NCI-H2029 treated with DMSO at 0.1 percent for 48 hours (cell line): Measurements from ENCODE around the gene CLSTN2.

Source experiments
- DNase-seq: peaks from one replicate; lab custom pipeline; 2025; lab: John Stamatoyannopoulos, UW

CLSTN2 gene

GRCh38 chr3:140501770-140502364 is 566.9 kb downstream of the CLSTN2 start:
- DNase-seq: no peak

DNA sequence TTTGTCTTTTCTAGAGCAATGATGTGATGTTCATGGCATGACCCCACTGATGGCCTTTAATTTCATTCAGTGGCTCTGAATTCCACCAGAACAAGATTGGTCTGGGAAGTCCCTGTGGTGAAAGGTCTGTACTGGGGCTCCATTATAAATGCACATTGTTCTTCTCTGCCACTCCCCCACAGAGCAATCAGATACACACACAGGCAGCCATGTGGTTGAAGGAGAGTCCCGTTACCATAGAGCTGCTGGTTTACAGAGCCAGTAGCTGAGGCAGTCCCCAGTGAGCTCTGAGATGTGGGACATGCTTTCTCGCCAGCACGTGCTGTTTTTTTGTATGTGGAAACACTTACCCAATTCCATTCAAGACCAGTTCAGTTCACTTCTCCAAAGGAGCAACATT is 570.2 kb downstream of the CLSTN2 start:
- peak; percentile 8 for DNase-seq

- DNase-seq: no peak
Measured at GRCh38 chr3:140505876-140506275, 570.9 kb downstream of the CLSTN2 start.

DNA sequence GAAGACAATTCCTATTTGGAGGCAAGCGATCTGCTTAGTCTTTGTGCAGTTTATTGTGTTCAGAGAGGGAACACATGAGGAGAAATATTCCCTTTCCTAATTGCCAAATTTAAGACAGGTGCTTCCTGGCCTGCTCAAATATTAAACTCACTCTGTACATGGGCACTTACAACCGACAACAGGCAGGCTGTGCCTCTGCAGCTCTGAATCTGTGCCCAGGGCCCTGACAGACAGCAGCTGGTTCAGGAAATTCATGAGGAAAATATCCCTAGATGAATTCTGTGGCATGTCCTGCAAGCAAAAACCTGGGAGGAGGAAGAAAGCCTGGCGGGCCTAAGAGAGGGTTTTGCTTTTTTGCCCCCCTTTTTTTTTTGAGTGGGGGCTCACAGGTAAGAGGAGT is 573.6 kb downstream of the CLSTN2 start:
- DNase-seq: no peak

DNA sequence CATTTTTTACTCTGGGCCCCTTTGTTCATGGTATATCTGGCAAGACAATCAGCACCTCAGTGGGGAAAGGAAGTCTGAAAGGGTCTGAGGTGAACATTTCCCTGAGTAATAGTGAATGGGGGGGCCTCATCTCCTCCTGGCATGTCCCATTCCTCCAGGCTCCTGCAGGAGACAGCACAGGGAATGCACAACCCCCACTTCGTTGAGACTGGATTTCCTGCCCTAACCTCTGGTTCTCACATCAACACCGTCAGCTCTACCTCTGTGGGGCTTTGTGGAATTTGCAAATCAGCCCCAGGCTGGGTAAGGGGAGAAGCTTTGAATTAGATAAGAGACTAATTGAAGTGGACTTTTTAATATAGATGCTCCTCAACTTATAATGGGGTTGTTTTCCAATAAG is 574.5 kb downstream of the CLSTN2 start:
- DNase-seq: no peak

DNA sequence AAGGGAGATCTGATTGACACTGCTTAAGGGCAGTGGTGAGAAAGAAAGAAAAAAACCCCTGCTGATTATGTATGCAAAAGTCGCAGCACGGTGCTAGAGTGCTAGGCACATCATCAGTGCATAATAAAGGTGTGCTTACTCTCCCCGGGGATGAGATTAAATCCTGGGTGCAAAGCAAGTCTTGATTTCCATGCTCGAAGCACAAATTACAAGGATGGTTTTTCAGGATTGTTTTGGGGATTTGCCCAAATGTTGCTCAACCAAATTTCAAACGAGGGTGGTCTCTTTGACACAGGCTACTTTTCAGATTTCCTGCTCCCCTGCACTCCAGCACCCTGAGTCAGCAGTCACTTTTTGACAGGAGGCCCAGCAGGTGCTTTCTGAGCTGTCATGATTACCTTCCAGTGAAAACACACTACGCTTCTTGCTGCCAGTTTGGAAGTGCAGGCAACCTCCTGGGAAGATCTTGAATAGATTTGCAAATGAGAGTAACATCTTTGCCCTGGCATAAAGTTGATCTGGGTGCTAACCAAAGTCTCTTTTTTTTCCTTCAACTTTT is 575.4 kb downstream of the CLSTN2 start:
- no peak for DNase-seq

GRCh38 chr3:140521751-140522445 is 586.9 kb downstream of the CLSTN2 start:
- DNase-seq: no peak

DNA sequence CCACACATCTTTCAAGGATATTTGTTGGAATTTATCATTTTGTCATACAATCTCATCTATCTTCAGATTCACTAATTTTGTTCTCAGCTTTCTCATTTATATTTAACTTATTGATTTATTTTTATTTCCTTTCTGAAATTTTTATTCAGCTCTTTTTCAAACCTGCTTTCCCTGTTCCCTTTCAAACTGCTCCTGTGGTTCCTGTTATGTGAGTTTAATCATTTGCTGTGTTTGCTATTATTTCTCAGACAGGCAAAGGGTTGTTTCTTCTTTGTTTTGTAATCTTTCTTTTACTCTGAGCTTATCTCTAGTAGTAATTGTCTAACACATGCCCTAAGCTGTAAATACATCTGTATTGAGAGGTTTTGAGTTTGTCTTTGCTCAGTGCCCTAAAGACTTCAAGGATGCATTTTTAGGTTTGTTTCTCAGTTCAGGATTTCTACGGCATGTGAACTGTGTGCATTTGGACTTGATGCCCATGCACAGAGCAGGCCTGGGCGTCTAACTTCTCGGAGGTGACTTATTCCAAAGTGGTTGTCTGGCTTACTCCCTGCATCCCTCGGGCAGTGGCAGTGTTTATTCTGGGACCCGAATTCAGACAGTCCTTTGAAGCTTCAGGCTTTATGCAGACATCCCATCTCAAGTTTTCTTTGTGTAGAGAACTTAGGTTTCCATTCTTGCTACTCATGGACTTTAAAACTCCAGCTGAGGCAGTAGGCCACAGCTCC is 587.8 kb downstream of the CLSTN2 start:
- DNase-seq: no peak

DNA sequence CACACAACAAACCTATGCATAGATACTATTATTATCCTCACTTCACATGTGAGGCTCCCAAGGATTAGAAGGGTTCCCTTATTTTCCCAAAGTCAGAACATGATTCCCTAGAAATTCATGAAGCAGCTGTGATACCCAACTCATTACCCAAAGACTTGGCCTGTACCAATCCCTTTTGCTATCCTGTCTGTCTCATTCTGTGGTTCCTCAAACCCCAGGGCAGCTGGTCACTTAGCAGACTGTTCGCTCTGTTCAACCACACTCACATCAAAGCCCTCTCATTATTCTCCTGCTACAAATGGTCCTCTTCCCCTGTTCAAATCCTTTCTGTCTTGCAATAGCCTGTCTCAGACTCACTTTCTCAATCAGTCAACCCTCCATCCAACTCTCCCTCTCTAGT is 588.6 kb downstream of the CLSTN2 start:
- no peak for DNase-seq

DNA sequence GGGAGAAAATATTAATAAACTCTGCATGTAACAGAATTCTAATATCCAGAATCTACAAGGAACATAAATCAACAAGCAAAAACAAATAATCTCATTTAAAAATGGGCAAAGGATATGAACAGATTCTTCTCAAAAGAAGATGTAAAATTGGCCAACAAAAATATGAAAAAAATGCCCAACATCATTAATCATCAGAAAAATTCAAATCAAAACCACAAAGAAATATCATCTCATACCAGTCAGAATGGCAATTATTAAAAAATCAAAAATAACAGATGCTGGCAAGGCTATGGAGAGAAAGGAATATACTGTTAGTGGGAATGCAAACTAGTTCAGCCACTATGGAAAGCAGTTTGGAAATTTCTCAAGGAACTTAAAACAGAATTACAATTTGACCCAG is 592.2 kb downstream of the CLSTN2 start:
- no peak for DNase-seq

DNA sequence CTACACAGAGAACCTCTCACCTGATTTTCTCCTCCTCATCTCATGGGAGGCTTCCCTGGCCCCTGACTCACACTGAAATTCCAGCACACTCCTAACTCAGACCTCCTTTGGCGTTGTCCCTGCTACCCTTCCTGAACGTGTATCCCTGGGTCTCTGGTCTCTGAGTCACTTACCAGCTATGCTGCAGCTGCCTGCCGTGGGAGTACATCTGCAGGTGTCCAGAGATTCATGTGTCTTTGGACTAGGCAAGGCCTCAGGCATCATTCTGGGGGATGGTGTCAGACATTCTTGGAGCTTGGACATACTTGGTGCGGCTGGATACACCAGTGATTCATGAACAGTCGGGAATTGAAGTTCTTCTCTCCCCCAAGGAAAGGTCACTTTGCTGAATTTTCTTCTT is 594.1 kb downstream of the CLSTN2 start:
- no peak for DNase-seq

- DNase-seq: no peak
Measured at GRCh38 chr3:140529558-140529957, 594.6 kb downstream of the CLSTN2 start.

- DNase-seq: no peak
Measured at GRCh38 chr3:140530131-140530530, 595.1 kb downstream of the CLSTN2 start.

- DNase-seq: no peak
Measured at GRCh38 chr3:140530603-140531002, 595.6 kb downstream of the CLSTN2 start.

DNA sequence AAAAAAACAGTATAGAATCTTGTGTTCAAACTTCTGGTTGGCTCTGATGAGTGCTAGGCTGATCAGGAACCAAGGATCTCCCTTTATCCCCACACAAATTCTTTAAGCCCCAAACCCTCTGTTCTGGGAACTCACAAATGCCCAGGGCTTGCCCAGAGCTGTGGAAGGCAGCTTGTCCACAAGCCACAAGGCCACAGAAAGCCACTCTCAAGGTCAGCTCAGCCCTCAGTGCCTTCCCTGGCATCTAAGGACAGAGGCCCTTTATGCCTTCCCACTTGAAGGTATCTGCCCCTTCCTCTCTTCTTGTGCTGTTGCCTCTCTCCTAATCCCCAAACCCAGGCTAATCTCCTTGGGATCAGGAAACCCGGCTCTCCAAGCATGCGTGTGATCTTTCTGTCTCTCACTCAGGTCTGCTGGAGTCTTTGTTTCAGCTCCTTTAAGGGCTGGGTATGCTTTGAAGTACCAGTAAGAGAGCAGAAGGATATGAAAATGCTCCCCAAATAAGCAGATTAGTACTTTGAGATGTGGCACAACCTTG is 597.9 kb downstream of the CLSTN2 start:
- DNase-seq: no peak

DNA sequence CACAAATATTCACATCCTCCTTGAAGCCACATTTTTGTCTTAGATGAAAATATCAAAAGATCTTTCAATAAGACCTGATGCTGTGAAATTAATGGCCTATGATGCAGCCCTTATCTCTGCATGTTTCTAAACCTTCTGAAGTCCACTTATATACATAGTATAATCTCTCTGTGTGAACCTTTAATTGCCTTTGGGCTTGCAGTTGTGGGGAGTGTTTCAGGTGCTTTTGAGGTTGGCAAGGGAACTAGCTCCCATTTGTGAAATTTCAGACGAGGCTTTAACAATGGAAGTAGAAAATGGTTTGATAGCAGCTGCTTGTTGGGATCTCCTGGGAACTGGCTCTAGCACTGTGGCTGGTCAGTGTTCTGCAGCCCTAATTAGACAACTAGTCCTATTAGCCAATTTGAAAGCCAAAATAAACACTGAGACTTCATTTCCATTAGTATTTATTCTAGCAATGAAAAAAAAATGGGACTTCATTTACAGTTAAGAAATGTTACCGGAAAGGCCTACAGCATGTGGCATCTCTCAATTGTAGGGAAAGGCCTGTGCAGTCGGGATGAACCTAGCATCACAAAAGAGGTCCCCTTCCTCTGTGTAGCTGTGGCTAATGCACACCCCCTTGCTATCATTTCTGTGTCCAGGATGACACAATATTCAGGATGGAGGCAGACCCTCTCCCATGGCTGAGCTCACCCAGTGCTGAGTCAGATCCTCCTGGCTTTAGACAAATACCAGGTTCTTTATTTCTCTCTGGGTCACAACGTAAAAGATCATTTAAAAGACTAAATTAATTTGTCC is 602.1 kb downstream of the CLSTN2 start:
- no peak for DNase-seq

- DNase-seq: no peak
Measured at GRCh38 chr3:140537727-140538082, 602.7 kb downstream of the CLSTN2 start.

GRCh38 chr3:140540262-140540661 is 605.3 kb downstream of the CLSTN2 start:
- DNase-seq: no peak

DNA sequence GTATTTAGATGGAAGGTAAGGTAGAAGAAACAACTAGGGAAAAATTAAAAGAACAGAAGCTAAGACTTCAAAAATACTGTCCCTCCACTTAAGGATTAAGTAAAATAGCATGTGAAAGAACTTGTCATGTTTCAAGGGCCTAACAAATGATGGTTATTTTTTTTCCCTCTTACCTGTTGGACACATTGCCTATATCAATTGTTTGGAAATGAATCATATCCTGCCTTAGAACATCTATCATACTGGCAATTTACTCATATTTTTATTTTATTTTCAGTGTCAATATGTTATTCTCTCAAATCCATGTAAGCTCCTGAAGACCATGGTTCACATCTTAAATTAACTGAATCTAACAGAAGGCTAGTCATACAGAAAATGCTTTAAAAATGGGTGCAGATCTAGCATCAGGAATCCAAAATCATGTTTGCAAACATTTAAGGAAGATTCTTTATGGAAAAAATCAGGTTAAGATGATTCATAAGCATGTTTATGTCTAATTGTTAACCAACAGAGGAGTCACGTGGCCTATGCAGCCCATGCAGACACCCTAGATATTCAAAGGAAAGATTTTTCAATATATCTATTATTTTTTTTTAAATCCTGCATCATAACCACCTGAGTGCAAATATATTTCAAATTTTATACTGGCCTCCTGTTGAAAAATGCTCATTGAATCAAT is 607.1 kb downstream of the CLSTN2 start:
- DNase-seq: no peak

DNA sequence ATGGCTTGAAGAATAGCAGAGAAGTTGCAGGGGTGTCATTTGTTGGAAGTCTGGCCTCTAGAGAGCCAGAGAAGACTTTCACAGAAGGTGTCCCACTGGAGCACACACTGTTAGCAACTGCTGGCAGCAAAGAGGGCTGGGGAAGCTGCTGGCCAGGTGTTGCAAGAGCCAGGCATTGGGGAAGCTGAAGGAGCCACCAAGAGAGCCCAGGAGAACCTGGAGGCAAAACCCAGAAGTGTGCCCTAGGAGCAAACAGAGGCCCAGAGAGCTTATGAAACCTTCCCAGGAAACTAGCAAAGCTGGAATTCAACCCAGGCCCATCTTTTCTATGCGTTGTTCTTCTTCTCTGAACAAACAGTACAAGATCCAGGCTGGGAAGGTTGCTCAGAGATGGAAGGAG is 610.2 kb downstream of the CLSTN2 start:
- no peak for DNase-seq

DNA sequence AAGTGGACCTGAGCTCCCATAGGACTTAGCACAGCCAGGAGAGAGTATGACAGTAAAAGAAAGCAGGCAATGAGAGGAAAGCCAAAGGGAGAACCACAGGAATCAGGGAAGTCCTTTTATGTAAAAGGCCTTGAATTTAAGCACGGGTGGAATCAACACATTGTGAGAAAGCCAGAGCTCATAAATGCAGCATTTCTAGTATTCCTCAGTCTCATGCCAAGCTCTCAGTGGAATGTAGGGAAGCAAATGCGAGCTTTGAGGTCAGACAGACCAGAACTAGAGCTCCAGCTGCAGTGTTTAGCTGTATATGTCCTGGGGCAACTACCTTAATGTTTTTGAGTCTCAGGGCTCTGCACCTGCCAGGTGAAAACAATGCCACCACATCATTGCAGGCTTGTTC is 610.8 kb downstream of the CLSTN2 start:
- no peak for DNase-seq
